ENCODE results near the gene SLC51A.

Gene SLC51A

GRCh38 chr3:196198771-196199753, 17.3 kb upstream of the SLC51A start:
- peaks cover 0 to 2% of the 10 kb centered on the region in 2 donors for H3K4me1 ChIP-seq (ENCODE audit: control insufficient read depth in 2 of 2, insufficient read depth in 1 of 2, low read depth in 1 of 2, low read length in 2 of 2)
- no peak overlapping the region for H3K18ac ChIP-seq (ENCODE audit: low read length)
- no peak overlapping the region for H2BK120ac ChIP-seq (ENCODE audit: low read depth, low read length)
- no peaks in the 10 kb centered on the region for H3K9me3 ChIP-seq (replicated peaks in 1 of 2; ENCODE audit: control insufficient read depth in 2 of 2, insufficient read depth in 1 of 2, low read depth in 1 of 2, low read length in 2 of 2)
- H3K14ac ChIP-seq (ENCODE audit: low read length): no peak overlapping the region
- H3K4ac ChIP-seq (ENCODE audit: low read length): no peak overlapping the region
- H2BK12ac ChIP-seq (ENCODE audit: low read length): no peak overlapping the region
- H2BK5ac ChIP-seq (ENCODE audit: low read length): no peak overlapping the region
- no peak overlapping the region for H4K91ac ChIP-seq (ENCODE audit: low read depth, low read length, poor library complexity)
- H3K27me3 ChIP-seq (ENCODE audit: control insufficient read depth in 3 of 3, insufficient read depth in 3 of 3, low read depth in 1 of 3, low read length in 3 of 3): peaks cover 0 to 19% (median 0%) of the 10 kb centered on the region in 3 experiments
- H4K8ac ChIP-seq (ENCODE audit: low read depth, low read length): peak overlapping the region; percentile 19
- H2BK15ac ChIP-seq (ENCODE audit: low read length): no peak overlapping the region
- peak overlapping the region; percentile 57 for H2AK5ac ChIP-seq (ENCODE audit: low read depth, low read length)
- no peaks in the 10 kb centered on the region for H3K36me3 ChIP-seq (replicated peaks in 1 of 2; ENCODE audit: control insufficient read depth in 2 of 2, insufficient read depth in 2 of 2, low read length in 2 of 2)
- no CpG with 5 or more reads among the region's 19 CpGs for whole genome bisulfite sequencing, 2 donors (ENCODE audit: extremely low coverage in 2 of 2, insufficient read length in 2 of 2, insufficient replicate concordance in 1 of 2)
- no peak overlapping the region for H3K4me2 ChIP-seq (ENCODE audit: insufficient read depth, low read length, poor library complexity, severe bottlenecking)
- DNase-seq (ENCODE audit: low spot score): no peak
- no peak overlapping the region for H3K27ac ChIP-seq (replicated peaks; ENCODE audit: low read length)
- no peak overlapping the region for H3K23ac ChIP-seq (ENCODE audit: low read depth, low read length, poor library complexity)
- no peak overlapping the region for H3K9ac ChIP-seq (ENCODE audit: low read depth, low read length, poor library complexity)
- H3K79me1 ChIP-seq (ENCODE audit: low read depth, low read length): peaks cover 4% of the 10 kb centered on the region
- H2AFZ ChIP-seq (ENCODE audit: low read length): no peak overlapping the region
- no peak overlapping the region for H3K4me3 ChIP-seq (ENCODE audit: low read length in 2 of 2)

DNA sequence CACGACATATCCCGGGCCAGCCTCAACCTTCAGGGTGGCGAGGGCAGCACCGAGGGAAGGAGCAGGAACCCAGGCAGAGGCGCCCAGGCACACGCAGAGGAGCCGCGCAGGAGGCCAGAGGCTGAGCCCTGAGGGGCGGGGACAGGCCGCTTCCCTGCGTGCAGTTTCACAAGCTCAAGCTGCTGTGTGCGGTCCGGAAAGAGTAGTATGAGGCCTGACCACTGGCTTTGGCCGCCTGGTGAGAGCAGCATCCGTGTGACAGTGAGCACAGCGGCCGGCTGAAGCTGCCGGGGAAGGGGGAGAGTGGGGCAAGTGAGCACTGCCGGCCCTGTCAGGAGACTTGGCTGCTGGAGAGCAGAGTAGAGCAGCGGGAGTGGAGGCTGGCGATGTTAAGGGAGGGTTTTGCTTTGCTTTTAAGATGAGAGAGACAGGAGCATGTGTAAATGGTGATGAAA, 13.8 kb upstream of the SLC51A start:
- Histone ChIP-seq H3K23ac (ENCODE audit: low read depth, low read length, poor library complexity) (peak overlapping the region; percentile 60), H3K9ac (ENCODE audit: low read depth, low read length, poor library complexity) (peak overlapping the region; percentile 60), H2BK5ac (ENCODE audit: low read length) (no peak overlapping the region), H2AFZ (ENCODE audit: low read length) (peak overlapping the region; percentile 89), H3K4me2 (ENCODE audit: insufficient read depth, low read length, poor library complexity, severe bottlenecking) (no peak overlapping the region), H3K4me1 (ENCODE audit: control insufficient read depth in 2 of 2, insufficient read depth in 1 of 2, low read depth in 1 of 2, low read length in 2 of 2) (peaks cover 0 to 2% of the 10 kb centered on the region in 2 donors), H3K79me1 (ENCODE audit: low read depth, low read length) (peaks cover 2% of the 10 kb centered on the region), H2BK120ac (ENCODE audit: low read depth, low read length) (no peak overlapping the region), H2AK5ac (ENCODE audit: low read depth, low read length) (peak overlapping the region; percentile 37), H3K9me3 (replicated peaks in 1 of 2; ENCODE audit: control insufficient read depth in 2 of 2, insufficient read depth in 1 of 2, low read depth in 1 of 2, low read length in 2 of 2) (peaks cover 3% of the 10 kb centered on the region in 2 donors), H2BK15ac (ENCODE audit: low read length) (no peak overlapping the region), H3K27ac (replicated peaks; ENCODE audit: low read length) (no peak overlapping the region), H3K4me3 (ENCODE audit: low read length in 2 of 2) (no peak overlapping the region), H4K91ac (ENCODE audit: low read depth, low read length, poor library complexity) (no peak overlapping the region), H3K36me3 (replicated peaks in 1 of 2; ENCODE audit: control insufficient read depth in 2 of 2, insufficient read depth in 2 of 2, low read length in 2 of 2) (no peaks in the 10 kb centered on the region), H3K4ac (ENCODE audit: low read length) (no peak overlapping the region), H3K14ac (ENCODE audit: low read length) (peak overlapping the region; percentile 56), H3K27me3 (ENCODE audit: control insufficient read depth in 3 of 3, insufficient read depth in 3 of 3, low read depth in 1 of 3, low read length in 3 of 3) (peaks cover 0 to 22% (median 6%) of the 10 kb centered on the region in 3 experiments), H3K18ac (ENCODE audit: low read length) (peak overlapping the region; percentile 94), H2BK12ac (ENCODE audit: low read length) (no peak overlapping the region), H4K8ac (ENCODE audit: low read depth, low read length) (no peak overlapping the region)
- WGBS, 2 donors (ENCODE audit: extremely low coverage in 2 of 2, insufficient read length in 2 of 2, insufficient replicate concordance in 1 of 2): no CpG with 5 or more reads among the region's 21 CpGs
- no peak for DNase-seq (ENCODE audit: low spot score)

GRCh38 chr3:196203846-196204245, 12.5 kb upstream of the SLC51A start:
- H3K9ac ChIP-seq (ENCODE audit: low read depth, low read length, poor library complexity): no peak overlapping the region
- peaks cover 2% of the 10 kb centered on the region for H3K79me1 ChIP-seq (ENCODE audit: low read depth, low read length)
- H3K4me3 ChIP-seq (ENCODE audit: low read length in 2 of 2): no peak overlapping the region
- H2AK5ac ChIP-seq (ENCODE audit: low read depth, low read length): peak overlapping the region; percentile 88
- no peak overlapping the region for H4K91ac ChIP-seq (ENCODE audit: low read depth, low read length, poor library complexity)
- H3K36me3 ChIP-seq (replicated peaks in 1 of 2; ENCODE audit: control insufficient read depth in 2 of 2, insufficient read depth in 2 of 2, low read length in 2 of 2): no peaks in the 10 kb centered on the region
- no peak overlapping the region for H2BK120ac ChIP-seq (ENCODE audit: low read depth, low read length)
- no peak overlapping the region for H3K27ac ChIP-seq (replicated peaks; ENCODE audit: low read length)
- no peak overlapping the region for H2BK5ac ChIP-seq (ENCODE audit: low read length)
- no CpG with 5 or more reads among the region's 3 CpGs for WGBS, 2 donors (ENCODE audit: extremely low coverage in 2 of 2, insufficient read length in 2 of 2, insufficient replicate concordance in 1 of 2)
- no peak overlapping the region for H3K14ac ChIP-seq (ENCODE audit: low read length)
- no peak overlapping the region for H2AFZ ChIP-seq (ENCODE audit: low read length)
- H3K4me2 ChIP-seq (ENCODE audit: insufficient read depth, low read length, poor library complexity, severe bottlenecking): no peak overlapping the region
- no peak overlapping the region for H3K4ac ChIP-seq (ENCODE audit: low read length)
- H3K23ac ChIP-seq (ENCODE audit: low read depth, low read length, poor library complexity): peak overlapping the region; percentile 68
- no peak overlapping the region for H2BK12ac ChIP-seq (ENCODE audit: low read length)
- H3K27me3 ChIP-seq (ENCODE audit: control insufficient read depth in 3 of 3, insufficient read depth in 3 of 3, low read depth in 1 of 3, low read length in 3 of 3): peaks cover 0 to 22% (median 6%) of the 10 kb centered on the region in 3 experiments
- H3K9me3 ChIP-seq (replicated peaks in 1 of 2; ENCODE audit: control insufficient read depth in 2 of 2, insufficient read depth in 1 of 2, low read depth in 1 of 2, low read length in 2 of 2): peaks cover 3% of the 10 kb centered on the region in 2 donors
- H3K4me1 ChIP-seq (ENCODE audit: control insufficient read depth in 2 of 2, insufficient read depth in 1 of 2, low read depth in 1 of 2, low read length in 2 of 2): peaks cover 0 to 2% of the 10 kb centered on the region in 2 donors
- H3K18ac ChIP-seq (ENCODE audit: low read length): peak overlapping the region; percentile 6
- peak overlapping the region; percentile 47 for H2BK15ac ChIP-seq (ENCODE audit: low read length)
- no peak overlapping the region for H4K8ac ChIP-seq (ENCODE audit: low read depth, low read length)
- no peak for DNase-seq (ENCODE audit: low spot score)
